ENCODE measurements around the gene ARHGEF12.

Gene ARHGEF12

GRCh38 chr11:120324932-120325810 lies 11.0 kb upstream of the ARHGEF12 start, which contains the start of gene TLCD5:
Gene TLCD5 (plus strand): TSS chr11:120325299. CDS start chr11:120327442, 2,143 bp downstream.
- DNase-seq = no peak

- no peak for DNase-seq
Measured at GRCh38 chr11:120326228-120326627, 10.0 kb upstream of the ARHGEF12 start.

DNA sequence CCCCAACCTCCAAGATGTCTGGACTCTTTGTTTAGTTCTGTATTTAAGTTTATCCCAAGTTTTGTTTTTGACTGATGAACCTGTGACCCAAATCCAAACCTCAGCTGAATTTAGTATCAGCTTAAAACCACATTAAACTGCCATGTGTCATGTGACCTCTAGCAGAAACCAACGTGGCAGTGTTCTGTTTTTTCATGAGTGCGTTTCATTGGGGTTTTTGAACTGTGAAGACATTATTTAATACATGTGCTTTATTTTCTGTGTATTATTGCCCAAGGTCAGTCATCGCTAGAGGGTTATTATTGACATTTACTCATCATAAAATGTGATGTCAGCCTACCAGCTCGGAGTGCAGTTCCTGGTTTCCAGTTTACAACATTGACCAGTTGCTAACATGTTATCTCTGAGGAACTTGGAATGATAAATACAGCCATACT lies 9.3 kb upstream of the ARHGEF12 start:
- no peak for DNase-seq

DNA sequence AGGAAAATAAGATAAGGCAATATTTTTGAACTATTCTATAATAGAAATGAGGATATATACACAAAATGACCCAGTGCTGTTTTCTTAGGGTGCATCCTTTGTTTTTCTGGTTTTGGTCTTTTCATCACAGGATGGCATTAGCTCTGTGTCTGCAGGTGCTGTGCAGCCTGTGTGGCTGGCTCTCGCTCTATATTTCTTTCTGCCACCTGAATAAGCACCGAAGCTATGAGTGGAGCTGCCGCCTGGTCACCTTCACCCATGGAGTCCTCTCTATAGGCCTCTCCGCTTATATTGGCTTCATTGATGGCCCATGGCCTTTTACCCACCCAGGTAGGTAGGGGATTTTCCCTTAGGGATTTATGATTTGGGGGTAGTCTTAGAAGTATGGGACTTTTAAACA lies 8.9 kb upstream of the ARHGEF12 start:
- no peak for DNase-seq

DNA sequence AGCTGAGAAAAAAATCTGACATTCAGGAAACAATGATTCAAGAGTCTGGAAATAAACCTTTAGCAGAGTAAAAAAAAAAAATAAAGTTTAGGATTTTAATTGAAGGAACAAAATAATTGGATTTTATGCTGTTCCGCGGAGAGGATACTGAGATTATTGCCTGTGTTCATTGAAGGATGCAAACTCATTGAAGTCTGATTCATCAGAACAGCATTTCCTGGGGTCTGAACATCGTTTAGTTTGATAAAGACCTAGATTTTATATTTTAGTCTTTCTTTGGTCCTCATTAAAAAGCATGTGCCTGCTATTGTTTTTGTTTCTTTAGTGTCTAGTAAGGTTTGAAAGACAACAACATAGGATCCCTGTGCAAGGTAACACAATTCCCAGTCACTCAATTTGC lies 6.7 kb upstream of the ARHGEF12 start:
- no peak for DNase-seq

DNA sequence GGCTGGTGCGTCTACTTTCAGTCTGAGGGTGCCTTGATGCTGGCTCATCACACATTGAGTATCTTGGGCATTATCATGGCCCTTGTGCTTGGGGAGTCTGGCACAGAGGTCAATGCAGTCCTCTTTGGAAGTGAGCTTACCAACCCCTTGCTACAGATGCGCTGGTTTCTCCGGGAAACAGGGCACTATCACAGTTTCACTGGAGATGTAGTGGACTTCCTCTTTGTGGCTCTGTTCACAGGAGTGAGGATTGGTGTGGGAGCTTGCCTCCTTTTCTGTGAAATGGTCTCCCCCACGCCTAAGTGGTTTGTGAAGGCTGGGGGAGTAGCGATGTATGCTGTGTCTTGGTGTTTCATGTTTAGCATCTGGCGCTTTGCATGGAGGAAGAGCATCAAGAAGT lies 6.2 kb upstream of the ARHGEF12 start:
- DNase-seq = no peak

DNA sequence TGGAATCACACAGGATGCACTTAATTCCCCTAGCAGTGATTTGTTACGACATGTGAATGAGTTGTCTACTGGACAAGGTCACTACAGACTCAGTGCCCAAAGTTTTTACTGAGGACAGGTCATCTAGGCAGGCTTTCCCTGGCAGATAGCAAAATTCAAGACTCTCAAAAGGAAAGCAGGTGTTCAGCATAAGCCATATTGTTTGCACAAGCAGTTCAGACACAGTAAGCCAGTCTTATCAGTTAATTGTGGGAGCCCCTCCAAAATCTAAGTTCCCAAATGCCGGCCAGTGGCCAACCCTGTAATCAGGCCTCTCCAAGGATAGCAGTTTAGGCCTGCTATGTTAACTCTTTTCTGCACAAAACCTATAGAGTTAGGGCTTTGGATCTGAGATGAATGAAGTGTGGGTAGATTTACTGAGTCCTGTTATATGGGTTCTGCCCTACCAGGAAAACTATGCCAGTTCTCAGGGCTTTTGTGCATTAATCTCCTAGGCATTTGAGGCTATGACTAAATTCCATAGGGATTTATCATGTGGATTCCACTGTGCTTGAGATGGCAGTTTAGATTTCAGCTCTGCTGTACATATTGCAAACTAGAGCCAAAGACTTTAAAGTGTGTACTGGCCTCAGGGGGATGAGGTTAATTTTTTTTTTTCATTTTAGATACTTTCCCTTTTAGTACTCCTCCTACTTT lies 4.8 kb upstream of the ARHGEF12 start:
- DNase-seq = no peak

- DNase-seq = no peak
Measured at GRCh38 chr11:120332822-120333716, 3.1 kb upstream of the ARHGEF12 start.

GRCh38 chr11:120333801-120334200 lies 2.4 kb upstream of the ARHGEF12 start:
- no peak for DNase-seq

DNA sequence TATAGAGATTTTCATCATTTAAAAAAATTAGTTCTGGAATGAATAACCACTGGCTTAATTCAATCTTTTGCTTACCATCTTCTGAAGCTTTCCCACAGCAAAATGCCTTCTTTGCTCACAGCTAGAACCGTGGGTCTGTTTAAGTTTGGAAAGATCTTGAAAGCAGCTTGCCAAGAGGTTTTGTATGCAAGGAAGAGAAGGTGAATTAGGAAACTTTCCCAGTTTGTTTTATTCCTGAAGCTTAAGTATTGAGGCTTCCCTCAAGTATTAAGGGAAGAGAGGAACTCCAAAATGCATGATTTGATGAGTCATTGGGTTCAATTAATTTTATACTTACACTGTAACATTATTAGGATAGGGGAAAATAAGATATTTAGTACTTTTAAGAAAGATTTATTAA lies 1.9 kb upstream of the ARHGEF12 start:
- DNase-seq = no peak

- peak; percentile 66 for DNase-seq
Measured at GRCh38 chr11:120334894-120335462, 1.2 kb upstream of the ARHGEF12 start.

GRCh38 chr11:120335556-120335907 lies 681 bp upstream of the ARHGEF12 start:
- DNase-seq = no peak

GRCh38 chr11:120336641-120337354 lies 585 bp downstream of the ARHGEF12 start:
- DNase-seq = no peak

DNA sequence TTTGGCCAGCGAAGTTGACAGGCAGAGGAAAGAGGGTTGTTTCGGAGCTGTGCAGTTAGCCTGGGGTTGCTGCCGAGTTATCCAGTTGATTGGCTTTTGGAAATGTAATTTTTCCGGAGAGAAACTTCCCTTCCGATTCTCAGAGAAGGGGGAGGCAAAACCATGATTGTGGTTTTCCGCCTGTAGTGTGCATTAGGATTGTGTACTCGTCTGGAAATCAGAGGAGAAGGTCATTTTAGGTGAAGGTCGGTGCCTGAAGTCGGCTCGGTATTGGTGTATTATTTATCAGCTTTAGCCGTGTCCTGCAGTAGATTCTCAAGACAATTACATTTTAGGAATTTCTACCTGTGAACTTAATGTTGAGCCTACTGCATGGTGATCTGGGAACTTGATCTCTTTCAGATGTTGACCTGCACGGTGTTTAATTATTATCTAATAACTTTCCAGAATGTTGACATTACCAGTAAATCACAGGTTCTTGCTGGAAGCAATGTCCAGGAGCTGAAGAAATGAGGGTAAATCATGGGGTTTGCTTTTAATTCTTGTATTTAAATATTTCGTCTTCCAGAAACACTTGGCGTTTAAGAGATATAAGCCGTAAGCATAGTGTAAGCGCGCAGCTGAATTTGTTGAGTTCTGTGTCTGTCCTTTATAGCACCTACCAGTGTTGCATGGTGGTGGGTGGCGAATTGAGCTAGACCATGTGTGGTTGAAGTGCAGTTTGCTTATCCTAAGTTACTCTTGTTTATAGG lies 1.3 kb downstream of the ARHGEF12 start:
- no peak for DNase-seq

DNA sequence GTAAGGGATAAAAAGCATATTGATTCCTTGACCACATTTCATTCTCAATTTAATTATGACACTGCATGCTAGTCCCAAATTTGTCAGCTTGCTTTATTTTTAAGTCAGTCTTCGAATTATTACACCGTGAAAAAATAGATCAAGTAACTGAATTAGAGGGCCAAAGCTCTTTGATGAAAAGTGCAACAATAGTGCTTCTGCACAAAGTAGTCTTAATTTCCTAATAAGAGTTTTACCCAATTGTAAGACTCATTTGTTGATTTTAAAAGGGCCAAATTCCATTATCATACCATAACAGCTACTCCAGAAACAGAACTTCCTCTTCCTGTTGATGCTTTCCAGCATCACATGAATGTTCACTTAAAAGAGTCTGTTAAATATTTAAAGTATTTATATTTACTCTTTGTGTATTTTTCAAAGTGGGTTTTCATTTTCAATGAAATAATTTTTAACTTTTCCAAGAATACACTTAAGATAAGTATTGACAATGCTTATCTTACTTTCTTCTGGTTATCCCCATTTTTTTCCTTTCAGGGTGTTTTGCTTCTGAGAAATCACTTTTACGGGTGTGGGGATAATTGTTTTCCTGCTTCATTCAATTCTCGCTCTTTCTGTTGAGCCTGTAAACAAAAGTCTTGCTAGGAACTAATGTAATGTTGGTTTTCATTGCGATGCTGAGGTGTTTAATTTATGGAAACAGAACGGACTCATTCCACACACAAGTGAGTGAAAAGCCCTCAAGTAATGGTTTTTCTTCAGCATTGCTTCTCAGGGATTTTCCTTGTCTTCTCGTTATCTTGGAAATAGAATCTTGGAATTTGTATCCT lies 2.1 kb downstream of the ARHGEF12 start:
- no peak for DNase-seq

DNA sequence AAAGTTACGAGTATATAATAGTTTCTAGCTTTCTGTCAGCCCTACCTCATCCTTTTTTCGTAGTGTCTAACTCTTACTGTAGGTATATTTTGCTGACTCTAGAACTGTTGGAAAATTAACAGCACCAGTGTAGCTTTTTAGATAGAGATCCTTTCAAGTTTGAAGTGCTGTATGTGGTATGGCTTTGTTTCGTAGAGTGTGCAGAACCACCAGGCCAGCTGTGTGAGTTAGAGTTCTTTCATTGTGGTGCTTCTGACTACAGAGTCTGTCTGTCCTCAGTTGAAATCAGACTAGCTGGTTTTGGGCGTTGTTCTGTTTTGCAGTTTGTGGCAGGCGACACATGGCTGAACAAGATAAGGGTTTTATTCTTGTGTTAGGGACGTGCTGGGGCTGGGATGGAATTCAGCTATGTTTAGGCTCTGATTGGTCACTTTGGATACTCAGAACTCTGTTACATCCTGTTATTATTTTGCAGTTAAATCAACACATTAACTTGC lies 3.2 kb downstream of the ARHGEF12 start:
- no peak for DNase-seq

DNA sequence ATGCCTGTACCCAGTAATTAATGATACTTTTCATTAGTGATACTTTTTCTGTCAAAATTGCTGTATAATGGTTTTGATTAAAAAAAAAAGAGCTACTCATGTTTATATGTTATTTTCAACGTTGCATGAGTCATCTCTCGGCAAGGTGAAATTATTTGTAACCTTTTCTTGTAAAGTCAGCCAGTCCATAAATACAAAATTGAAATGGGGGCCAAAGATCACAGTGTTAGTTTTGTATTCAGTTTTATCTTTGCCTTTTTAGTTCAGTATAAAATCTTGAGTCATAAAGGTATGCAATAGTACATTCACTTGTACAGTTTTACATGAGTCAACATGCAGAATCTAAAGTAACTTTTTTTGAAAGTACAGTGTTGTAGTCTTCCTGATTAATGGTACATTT lies 4.3 kb downstream of the ARHGEF12 start:
- no peak for DNase-seq

GRCh38 chr11:120342226-120342625 lies 6.0 kb downstream of the ARHGEF12 start:
- no peak for DNase-seq

DNA sequence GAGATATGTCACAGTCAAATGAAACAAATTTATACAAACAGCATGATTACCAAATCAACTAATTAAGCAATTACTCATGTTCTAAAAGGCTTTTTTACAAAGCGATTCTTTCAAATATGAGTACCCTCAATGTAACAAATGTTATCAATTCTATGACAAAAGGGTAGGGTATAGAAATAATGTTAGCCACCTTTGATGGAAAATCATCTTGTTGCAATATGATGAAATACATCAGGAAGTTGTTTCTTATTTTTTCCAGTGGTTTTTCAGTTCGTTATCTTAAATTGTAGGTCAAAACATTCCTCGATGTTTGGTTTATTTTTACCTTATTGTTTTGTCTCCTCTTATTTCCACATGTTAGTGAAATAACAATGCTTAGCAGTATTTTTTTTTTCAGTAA lies 6.5 kb downstream of the ARHGEF12 start:
- DNase-seq = no peak

DNA sequence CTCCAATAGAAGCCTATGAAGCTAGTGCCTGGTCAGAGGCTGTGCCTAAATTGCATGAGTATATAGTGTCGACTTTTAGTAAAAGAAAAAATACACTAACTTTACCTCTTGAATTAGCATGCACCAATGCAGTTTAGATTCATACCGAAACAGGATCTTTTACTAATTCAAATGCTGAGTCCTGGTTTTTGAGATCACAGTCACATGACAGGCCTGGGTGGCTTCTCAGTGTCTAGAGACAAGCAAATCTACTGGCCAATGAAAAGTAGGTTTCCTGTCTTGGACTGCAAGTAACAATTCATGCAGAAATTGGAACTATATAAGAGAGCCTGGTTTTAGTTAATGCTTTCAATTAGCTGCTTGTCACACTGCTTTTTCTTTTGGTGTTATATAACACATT lies 7.2 kb downstream of the ARHGEF12 start:
- no peak for DNase-seq

All from GF-D8 (cell line).